Pancreas (tissue), 10 donors: Measurements from ENCODE around the gene ANKDD1B. TPM values are rescaled to one million over a fixed set of nuclear protein-coding genes. Genes with fewer than 3 reads are reported as not detected.
A peak's percentile ranks its signal among the peaks of the same experiment; 100 is the strongest.

Experiments
- ATAC-seq, 4 donors: fragments of 200-7000 bp; cut with Tn5 transposase; one replicate each; pipeline versions ENCODE4 v1.8.0 to v1.9.1; 2020; ENCODE audit warnings: mild to moderate bottlenecking in 4 of 4, moderate library complexity in 4 of 4
- DNase-seq, 6 donors: peaks; one replicate each; pipeline ENCODE4 v3.0.0-alpha.2; 2020
- FAIRE-seq: peaks from 2 replicates; lab custom pipeline; 2012; peaks lifted over from hg19 to GRCh38; lab: Jason Lieb, UNC
- H3K27ac ChIP-seq, 4 donors: fragments of 200-600 bp; sonication (generic); 1 replicate in 3 of 4; 2 replicates in 1 of 4; pipeline versions ENCODE4 v1.5.0 to v1.8.0; 2020
- H3K27me3 ChIP-seq, 4 donors: fragments of 200-600 bp; one replicate each; pipeline ENCODE4 v1.8.0; 2021
- H3K36me3 ChIP-seq, 3 donors: fragments of 200-600 bp; sonication (generic) in 1 of 3; one replicate each; pipeline versions ENCODE4 v1.5.0 to v1.8.0; 2020 to 2021
- H3K4me1 ChIP-seq, 3 donors: fragments of 200-600 bp; one replicate each; pipeline ENCODE4 v1.8.0; 2021
- H3K4me3 ChIP-seq, 4 donors: fragments of 200-600 bp; sonication (generic) in 2 of 4; one replicate each; pipeline versions ENCODE4 v1.5.0 to v1.8.0; 2020 to 2021
- H3K9me3 ChIP-seq, 4 donors: fragments of 200-600 bp; one replicate each; pipeline ENCODE4 v1.8.0; 2021
- WGBS, 2 donors: extraction: QIAGEN DNeasy Blood & Tissue Kit; methylation state at CpG; one replicate each; pipeline ENCODE4 v1.1.7; 2013; 5-methylcytosine and 5-hydroxymethylcytosine counted together
- intact Hi-C, 3 donors: fragments of 100-400 bp; cut with DNase I; formaldehyde crosslinking; loops; one replicate each; pipeline versions ENCODE4 v1.11.1 to v1.14.2; 2022
- polyA plus RNA-seq, 2 donors: library from polyadenylated mRNA; stranded (reverse); fragments of 200-250 nt; gene quantifications; one replicate each; pipeline ENCODE4 v1.2.3, GENCODE V29; 2013
- total RNA-seq, 6 donors: library from RNA; stranded (reverse); fragmentation: NEBNext Ultra II Directional in 4 of 6; extraction: Animal tissue kit (Norgen Biotek cat#: 25700) in 4 of 6; gene quantifications; one replicate each; pipeline versions ENCODE4 v1.2.1 to v1.2.4, GENCODE V29; 2021 to 2023
- TF ChIP-seq, protein P1 (sequence below), 4 donors: fragments of 200-600 bp; sonication (generic) in 3 of 4; IDR thresholded peaks; one replicate each; pipeline versions ENCODE4 v1.5.0 to v1.8.0; 2021; ENCODE audit warnings: antibody characterized with exemption in 4 of 4
- donor health status: healthy with polysubstance abuse.
- donor health status: DM: no; HTN: no; CAD: no; lungs with moderate emphysema.
- donor health status: DM: no; HTN: no; CAD: no.
- donor health status: control.
- donor health status: control.
- donor health status: Bipolar disorder and iron deficiency.
- donor health status: DM: yes; HTN: yes; CAD: no.
- donor health status: DM: no; HTN: no; CAD: no.
- donor health status: DM: no; HTN: no; CAD: no.
- donor health status: DM: yes; HTN: yes; CAD: no.

Gene ANKDD1B
- total and polyA plus RNA-seq, 8 donors: 0.38 to 1.3 (median 0.60) TPM

DNA sequence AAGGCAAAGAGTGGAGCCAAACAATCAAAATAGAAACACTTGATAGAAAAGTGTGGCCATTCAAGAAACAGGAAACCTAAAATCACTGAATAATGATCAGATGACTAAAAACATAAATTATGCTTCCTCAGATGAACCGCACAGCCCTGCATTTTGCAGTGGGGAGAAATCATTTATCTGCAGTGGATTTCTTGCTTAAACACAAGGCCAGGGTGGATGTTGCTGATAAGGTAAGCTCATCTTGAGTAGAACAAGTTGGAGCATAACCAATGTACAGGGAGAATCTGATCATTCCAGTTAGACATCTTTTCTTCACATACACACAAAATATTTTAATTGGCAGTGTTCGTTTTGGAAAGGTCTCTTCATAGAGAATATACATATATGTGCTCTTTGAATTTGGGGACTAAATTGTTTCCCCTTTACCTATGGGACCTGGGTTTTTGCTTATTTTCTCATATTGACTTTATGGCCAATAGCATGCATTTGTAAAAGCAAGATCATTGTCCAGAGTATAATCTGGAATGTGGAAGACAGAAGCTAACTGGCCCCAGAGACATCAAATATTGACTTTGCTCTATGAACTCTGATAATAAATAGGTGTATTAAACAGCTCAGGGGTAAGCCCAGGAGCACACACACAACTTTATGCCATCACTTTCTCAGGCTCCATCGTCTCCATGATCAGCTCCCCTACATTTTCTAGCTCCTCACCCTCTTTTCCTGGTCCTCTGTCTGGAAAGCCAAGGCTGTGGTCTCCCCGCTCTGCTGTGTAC is 9.1 kb downstream of the ANKDD1B start:
- Histone ChIP-seq H3K27ac (no peak overlapping the region), H3K4me1 (peaks cover 0 to 22% (median 3%) of the 10 kb centered on the region in 3 donors), H3K4me3 (no peak overlapping the region), H3K9me3 (no peaks in the 10 kb centered on the region), H3K27me3 (no peaks in the 10 kb centered on the region), H3K36me3 (no peaks in the 10 kb centered on the region)
- intact Hi-C loops: no loop called here
- ATAC-seq (peak in 2 of 4 donors; percentile 24 to 31), FAIRE-seq (no peak), DNase-seq (no peak)
- TF ChIP-seq, protein P1, sequence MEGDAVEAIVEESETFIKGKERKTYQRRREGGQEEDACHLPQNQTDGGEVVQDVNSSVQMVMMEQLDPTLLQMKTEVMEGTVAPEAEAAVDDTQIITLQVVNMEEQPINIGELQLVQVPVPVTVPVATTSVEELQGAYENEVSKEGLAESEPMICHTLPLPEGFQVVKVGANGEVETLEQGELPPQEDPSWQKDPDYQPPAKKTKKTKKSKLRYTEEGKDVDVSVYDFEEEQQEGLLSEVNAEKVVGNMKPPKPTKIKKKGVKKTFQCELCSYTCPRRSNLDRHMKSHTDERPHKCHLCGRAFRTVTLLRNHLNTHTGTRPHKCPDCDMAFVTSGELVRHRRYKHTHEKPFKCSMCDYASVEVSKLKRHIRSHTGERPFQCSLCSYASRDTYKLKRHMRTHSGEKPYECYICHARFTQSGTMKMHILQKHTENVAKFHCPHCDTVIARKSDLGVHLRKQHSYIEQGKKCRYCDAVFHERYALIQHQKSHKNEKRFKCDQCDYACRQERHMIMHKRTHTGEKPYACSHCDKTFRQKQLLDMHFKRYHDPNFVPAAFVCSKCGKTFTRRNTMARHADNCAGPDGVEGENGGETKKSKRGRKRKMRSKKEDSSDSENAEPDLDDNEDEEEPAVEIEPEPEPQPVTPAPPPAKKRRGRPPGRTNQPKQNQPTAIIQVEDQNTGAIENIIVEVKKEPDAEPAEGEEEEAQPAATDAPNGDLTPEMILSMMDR (IDR thresholded peaks at IDR 0.05): no peak
- 58 to 66% methylated on average over 4 of the region's 4 CpGs for WGBS, 2 donors

DNA sequence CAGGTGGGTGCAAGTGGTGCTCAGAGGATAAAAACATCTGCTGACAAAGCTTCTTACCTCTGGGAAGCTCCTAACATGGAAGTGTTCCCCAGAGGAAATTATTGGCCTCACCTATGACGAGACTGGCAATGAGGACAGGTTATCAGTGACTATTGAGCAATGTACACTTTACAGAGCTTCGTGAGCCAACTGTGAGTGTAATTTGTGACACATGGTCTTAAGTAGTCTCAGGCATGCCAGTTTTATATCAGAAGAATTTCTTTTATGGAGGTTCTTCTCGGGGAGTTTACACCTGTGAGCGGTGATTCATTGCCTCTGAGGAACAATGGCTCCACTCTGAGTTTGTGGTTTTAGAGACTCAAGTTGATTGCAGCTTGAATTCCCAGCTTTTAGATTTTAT is 11.3 kb downstream of the ANKDD1B start:
- intact Hi-C loops: no loop called here
- WGBS, 2 donors: 36 to 37% methylated on average over 4 of the region's 4 CpGs
- peaks cover 0 to 22% (median 3%) of the 10 kb centered on the region in 3 donors for H3K4me1 ChIP-seq
- H3K36me3 ChIP-seq: no peaks in the 10 kb centered on the region
- no peaks in the 10 kb centered on the region for H3K27me3 ChIP-seq
- FAIRE-seq (no peak), ATAC-seq (peak; percentile 92 to 96 (median 95)), DNase-seq (peak in 3 of 6 donors; percentile 11 to 50 (median 28))
- no peak overlapping the region for H3K4me3 ChIP-seq
- TF ChIP-seq, protein P1 (IDR thresholded peaks at IDR 0.05): no peak
- no peaks in the 10 kb centered on the region for H3K9me3 ChIP-seq
- H3K27ac ChIP-seq: no peak overlapping the region

DNA sequence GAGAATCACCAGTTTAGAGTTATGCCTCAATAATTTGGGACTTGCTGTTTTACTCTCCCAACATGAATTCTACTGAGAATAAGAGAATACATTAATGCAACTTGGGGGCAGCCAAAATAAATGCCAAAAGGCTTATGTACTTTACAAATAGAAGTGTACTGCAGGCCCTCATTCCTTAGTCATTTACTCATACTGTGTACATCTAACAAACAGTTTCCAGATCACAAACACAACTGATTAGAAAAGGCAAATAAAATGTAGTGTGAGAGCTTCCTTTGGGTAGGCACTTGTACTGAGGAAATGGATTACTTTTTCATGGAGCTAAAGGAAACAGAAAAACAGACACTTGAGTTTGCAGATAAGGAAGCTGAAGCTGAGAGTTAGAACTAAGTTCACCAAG is 12.6 kb downstream of the ANKDD1B start:
- TF ChIP-seq, protein P1 (IDR thresholded peaks at IDR 0.05): no peak
- no peak overlapping the region for H3K27ac ChIP-seq
- intact Hi-C loops: no loop called here
- ATAC-seq (peak in 2 of 4 donors; percentile 8 to 19), DNase-seq (no peak), FAIRE-seq (no peak)
- H3K4me3 ChIP-seq: no peak overlapping the region
- no peaks in the 10 kb centered on the region for H3K36me3 ChIP-seq
- no peaks in the 10 kb centered on the region for H3K27me3 ChIP-seq
- H3K4me1 ChIP-seq: peaks cover 0 to 22% (median 3%) of the 10 kb centered on the region in 3 donors
- no peaks in the 10 kb centered on the region for H3K9me3 ChIP-seq

GRCh38 chr5:75626959-75627358 is 15.7 kb downstream of the ANKDD1B start:
- ATAC-seq: no peak
- no peaks in the 10 kb centered on the region for H3K27me3 ChIP-seq
- no peak for FAIRE-seq
- no peak overlapping the region for H3K4me3 ChIP-seq
- no peak overlapping the region for H3K27ac ChIP-seq
- H3K36me3 ChIP-seq: no peaks in the 10 kb centered on the region
- no peaks in the 10 kb centered on the region for H3K9me3 ChIP-seq
- DNase-seq: no peak
- peaks cover 0 to 22% (median 3%) of the 10 kb centered on the region in 3 donors for H3K4me1 ChIP-seq
- TF ChIP-seq, protein P1 (IDR thresholded peaks at IDR 0.05): no peak
- intact Hi-C loops: no loop called here

DNA sequence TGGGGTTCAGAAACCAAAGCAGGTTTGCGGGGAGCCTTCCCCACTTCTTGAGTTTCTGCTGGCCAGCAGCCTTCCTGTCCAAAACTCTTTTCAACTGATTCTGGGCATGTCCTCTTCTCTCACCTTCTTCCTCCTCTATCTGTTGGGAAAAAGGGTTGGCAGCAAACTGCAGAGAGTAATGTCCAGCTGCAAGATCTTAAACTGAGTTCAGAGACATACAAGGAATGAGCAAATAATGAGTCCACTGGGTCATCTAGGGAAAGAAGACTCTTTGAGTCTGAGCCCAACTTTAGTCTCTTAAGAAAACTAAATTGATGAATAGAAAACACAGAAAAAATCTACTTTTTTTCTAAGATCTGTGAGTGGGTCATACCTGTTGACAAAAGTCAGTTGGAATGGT is 16.5 kb downstream of the ANKDD1B start:
- H3K27ac ChIP-seq: no peak overlapping the region
- H3K4me3 ChIP-seq: no peak overlapping the region
- WGBS, 2 donors: 90 to 95% methylated on average over 1 of the region's 1 CpG
- H3K9me3 ChIP-seq: no peaks in the 10 kb centered on the region
- H3K4me1 ChIP-seq: peaks cover 0 to 13% (median 2%) of the 10 kb centered on the region in 3 donors
- FAIRE-seq (no peak), DNase-seq (no peak), ATAC-seq (no peak)
- TF ChIP-seq, protein P1 (IDR thresholded peaks at IDR 0.05): no peak
- H3K27me3 ChIP-seq: no peaks in the 10 kb centered on the region
- intact Hi-C loops: no loop called here
- no peaks in the 10 kb centered on the region for H3K36me3 ChIP-seq
